ENCODE data around the gene ZFR. TPM values are rescaled to one million over a fixed set of nuclear protein-coding genes. Genes with fewer than 3 reads are reported as not detected.
"Not testable (repeated sequence)": the region's sequence is repeated elsewhere in the genome, so short reads cannot be mapped to it uniquely, and the experiment has no call there.

ZFR gene
- total and polyA plus RNA-seq, 8 donors = 21.8 to 110 (median 48.5) TPM

GRCh38 chr5:32406650-32407049 is 37.9 kb downstream of the ZFR start:
- WGBS, 5 donors = 84 to 96% (median 89%) methylated on average over 2 of the region's 2 CpGs
- no peak for DNase-seq

GRCh38 chr5:32405507-32405906 is 39.0 kb downstream of the ZFR start:
- no peaks in the 10 kb centered on the region for H3K27me3 ChIP-seq
- no peak overlapping the region for H3K27ac ChIP-seq
- intact Hi-C loops (cut with DNase I; ENCODE audit: low total_unique reads) = no loop called here
- 63 to 83% (median 79%) methylated on average over 5 of the region's 5 CpGs for WGBS, 5 donors
- H3K4me3 ChIP-seq = no peak overlapping the region
- H3K9me3 ChIP-seq = no peaks in the 10 kb centered on the region
- TF ChIP-seq POLR2A (IDR thresholded peaks at IDR 0.05) = no peak
- no peak for TF ChIP-seq CTCF (IDR thresholded peaks at IDR 0.05)
- no peak for TF ChIP-seq POLR2AphosphoS5 (IDR thresholded peaks at IDR 0.05)
- no peak for TF ChIP-seq EP300 (IDR thresholded peaks at IDR 0.05)
- H3K36me3 ChIP-seq = peaks cover 49 to 98% (median 92%) of the 10 kb centered on the region in 4 donors
- peaks cover 0 to 2% (median 0%) of the 10 kb centered on the region in 4 donors for H3K4me1 ChIP-seq
- peak in 1 of 2 donors; percentile 54 for DNase-seq

More at GRCh38 chr5:32406650-32407049, 37.9 kb downstream of the ZFR start:
- Histone ChIP-seq H3K27me3 (no peaks in the 10 kb centered on the region), H3K4me1 (peaks cover 0 to 5% (median 0%) of the 10 kb centered on the region in 4 donors), H3K27ac (no peak overlapping the region), H3K4me3 (no peak overlapping the region), H3K36me3 (peaks cover 42 to 98% (median 91%) of the 10 kb centered on the region in 4 donors), H3K9me3 (no peaks in the 10 kb centered on the region)
- no peak for TF ChIP-seq POLR2A (IDR thresholded peaks at IDR 0.05)
- no peak for TF ChIP-seq CTCF (IDR thresholded peaks at IDR 0.05)
- no peak for TF ChIP-seq EP300 (IDR thresholded peaks at IDR 0.05)
- TF ChIP-seq POLR2AphosphoS5 (IDR thresholded peaks at IDR 0.05) = no peak
- intact Hi-C loops (cut with DNase I; ENCODE audit: low total_unique reads) = no loop called here

DNA sequence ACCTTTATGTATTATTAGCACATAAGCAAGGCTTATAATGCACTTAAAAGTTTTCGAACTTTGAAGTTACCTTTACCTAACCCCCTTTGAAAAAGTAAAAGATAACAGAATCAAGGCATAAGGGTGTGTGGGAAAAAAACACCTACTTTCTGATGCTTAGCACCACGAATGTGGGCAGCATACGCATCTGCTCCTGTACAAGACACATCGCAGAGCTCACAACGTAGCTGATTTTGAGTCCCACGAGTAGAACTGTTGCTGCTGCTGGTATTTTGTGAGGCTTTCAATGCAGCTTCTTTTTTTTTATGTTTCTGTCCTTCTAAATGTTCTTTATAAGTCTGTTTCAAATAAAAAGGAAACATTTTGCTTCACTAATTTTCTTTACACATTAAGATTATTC is 40.8 kb downstream of the ZFR start:
- intact Hi-C loops (cut with DNase I; ENCODE audit: low total_unique reads) = no loop called here
- Histone ChIP-seq H3K27ac (no peak overlapping the region), H3K4me3 (no peak overlapping the region), H3K4me1 (no peaks in the 10 kb centered on the region), H3K36me3 (peaks cover 51 to 98% (median 92%) of the 10 kb centered on the region in 4 donors), H3K27me3 (no peaks in the 10 kb centered on the region), H3K9me3 (no peaks in the 10 kb centered on the region)
- TF ChIP-seq EP300 (IDR thresholded peaks at IDR 0.05) (no peak), POLR2A (IDR thresholded peaks at IDR 0.05) (no peak), CTCF (IDR thresholded peaks at IDR 0.05) (no peak), POLR2AphosphoS5 (IDR thresholded peaks at IDR 0.05) (no peak)
- no peak for DNase-seq
- 88 to 94% (median 92%) methylated on average over 6 of the region's 6 CpGs for WGBS, 5 donors

DNA sequence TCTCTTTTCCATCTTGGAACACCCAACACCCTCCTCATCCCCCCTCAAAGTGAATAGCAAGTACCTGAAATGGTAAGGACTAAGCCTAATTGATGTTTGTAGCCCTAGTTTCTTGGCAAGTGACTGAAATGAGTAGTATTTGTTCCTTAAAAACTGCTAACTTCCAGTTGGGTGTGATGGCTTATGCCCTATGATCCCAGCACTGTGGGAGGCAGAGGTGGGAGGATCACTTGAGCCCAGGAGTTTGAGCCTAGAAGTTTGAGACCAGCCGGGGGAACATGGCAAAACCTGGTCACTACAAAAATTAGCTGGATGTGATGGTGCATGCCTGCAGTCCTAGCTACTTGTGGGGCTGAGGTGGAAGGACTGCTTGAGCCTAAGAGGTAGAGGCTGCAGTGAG is 44.1 kb downstream of the ZFR start:
- Histone ChIP-seq H3K4me3 (no peak overlapping the region), H3K27me3 (no peaks in the 10 kb centered on the region), H3K9me3 (no peaks in the 10 kb centered on the region), H3K27ac (no peak overlapping the region), H3K36me3 (peaks cover 69 to 99% (median 97%) of the 10 kb centered on the region in 4 donors), H3K4me1 (no peaks in the 10 kb centered on the region)
- 93 to 100% (median 98%) methylated on average over 1 of the region's 1 CpG for WGBS, 5 donors
- no peak for TF ChIP-seq POLR2AphosphoS5 (IDR thresholded peaks at IDR 0.05)
- no peak for TF ChIP-seq CTCF (IDR thresholded peaks at IDR 0.05)
- no peak for TF ChIP-seq POLR2A (IDR thresholded peaks at IDR 0.05)
- TF ChIP-seq EP300 (IDR thresholded peaks at IDR 0.05) = no peak
- no peak for DNase-seq
- intact Hi-C loops (cut with DNase I; ENCODE audit: low total_unique reads) = no loop called here

DNA sequence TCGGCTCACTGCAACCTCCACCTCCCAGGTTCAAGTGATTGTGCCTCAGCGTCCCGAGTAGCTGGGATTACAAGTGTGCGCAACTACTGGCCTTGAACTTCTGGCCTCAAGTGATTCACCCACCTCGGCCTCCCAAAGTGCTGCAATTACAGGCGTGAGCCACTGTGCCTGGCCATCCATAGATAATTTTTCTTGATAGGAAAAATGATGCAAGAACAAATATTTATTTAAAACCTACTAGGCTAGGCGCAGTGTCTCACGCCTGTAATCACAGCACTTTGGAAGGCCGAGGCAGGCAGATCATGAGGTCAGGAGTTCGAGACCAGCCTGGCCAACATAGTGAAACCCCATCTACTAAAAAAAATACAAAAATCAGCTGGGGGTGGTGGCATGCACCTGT is 45.8 kb downstream of the ZFR start:
- H3K27me3 ChIP-seq; H3K4me1 ChIP-seq; H3K4me3 ChIP-seq; DNase-seq; H3K9me3 ChIP-seq; intact Hi-C loops (cut with DNase I; ENCODE audit: low total_unique reads); H3K27ac ChIP-seq: not testable (repeated sequence)
- peaks cover 76 to 100% (median 99%) of the 10 kb centered on the region in 4 donors for H3K36me3 ChIP-seq
- WGBS, 5 donors = 88 to 96% (median 91%) methylated on average over 10 of the region's 10 CpGs

All from stomach (tissue), 9 donors.